Measurements from ENCODE around the gene RFC1.
"Not testable (repeated sequence)": the region's sequence is repeated elsewhere in the genome, so short reads cannot be mapped to it uniquely, and the experiment has no call there.

Gene RFC1

GRCh38 chr4:39360611-39361010 is 5.6 kb downstream of the RFC1 start:
- intact Hi-C loops (cut with DNase I); DNase-seq: not testable (repeated sequence)

- no peak for DNase-seq
Measured at GRCh38 chr4:39357002-39357401, 9.2 kb downstream of the RFC1 start.

GRCh38 chr4:39354254-39354552 is 12.0 kb downstream of the RFC1 start:
- DNase-seq, result no peak
- intact Hi-C loops (cut with DNase I), result no loop called here

More at GRCh38 chr4:39357002-39357401, 9.2 kb downstream of the RFC1 start:
- intact Hi-C loops (cut with DNase I), result no loop called here

GRCh38 chr4:39353478-39354253 is 12.5 kb downstream of the RFC1 start:
- intact Hi-C loops (cut with DNase I), result no loop called here
- no peak for DNase-seq

- DNase-seq; intact Hi-C loops (cut with DNase I): not testable (repeated sequence)
Measured at GRCh38 chr4:39353149-39353477, 13.0 kb downstream of the RFC1 start.

DNA sequence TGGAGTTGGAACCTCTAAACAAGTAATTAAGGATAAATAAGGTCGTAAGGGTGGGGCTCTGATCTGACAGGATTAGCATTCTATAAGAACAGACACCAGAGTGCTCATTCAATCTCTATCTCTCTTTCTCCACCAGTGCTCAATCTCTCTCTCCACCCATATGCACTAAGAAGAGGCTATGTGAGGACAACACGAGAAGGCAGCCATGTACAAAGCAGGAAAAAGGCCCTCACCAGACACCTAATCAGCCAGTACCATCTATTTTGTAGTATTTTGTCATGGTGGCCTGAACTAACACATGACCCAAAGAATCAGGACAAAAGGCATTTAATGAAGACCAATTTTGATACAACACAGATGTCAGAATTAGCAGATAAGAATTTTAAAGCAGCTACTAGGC is 16.8 kb downstream of the RFC1 start:
- no peak for DNase-seq
- intact Hi-C loops (cut with DNase I), result no loop called here

DNA sequence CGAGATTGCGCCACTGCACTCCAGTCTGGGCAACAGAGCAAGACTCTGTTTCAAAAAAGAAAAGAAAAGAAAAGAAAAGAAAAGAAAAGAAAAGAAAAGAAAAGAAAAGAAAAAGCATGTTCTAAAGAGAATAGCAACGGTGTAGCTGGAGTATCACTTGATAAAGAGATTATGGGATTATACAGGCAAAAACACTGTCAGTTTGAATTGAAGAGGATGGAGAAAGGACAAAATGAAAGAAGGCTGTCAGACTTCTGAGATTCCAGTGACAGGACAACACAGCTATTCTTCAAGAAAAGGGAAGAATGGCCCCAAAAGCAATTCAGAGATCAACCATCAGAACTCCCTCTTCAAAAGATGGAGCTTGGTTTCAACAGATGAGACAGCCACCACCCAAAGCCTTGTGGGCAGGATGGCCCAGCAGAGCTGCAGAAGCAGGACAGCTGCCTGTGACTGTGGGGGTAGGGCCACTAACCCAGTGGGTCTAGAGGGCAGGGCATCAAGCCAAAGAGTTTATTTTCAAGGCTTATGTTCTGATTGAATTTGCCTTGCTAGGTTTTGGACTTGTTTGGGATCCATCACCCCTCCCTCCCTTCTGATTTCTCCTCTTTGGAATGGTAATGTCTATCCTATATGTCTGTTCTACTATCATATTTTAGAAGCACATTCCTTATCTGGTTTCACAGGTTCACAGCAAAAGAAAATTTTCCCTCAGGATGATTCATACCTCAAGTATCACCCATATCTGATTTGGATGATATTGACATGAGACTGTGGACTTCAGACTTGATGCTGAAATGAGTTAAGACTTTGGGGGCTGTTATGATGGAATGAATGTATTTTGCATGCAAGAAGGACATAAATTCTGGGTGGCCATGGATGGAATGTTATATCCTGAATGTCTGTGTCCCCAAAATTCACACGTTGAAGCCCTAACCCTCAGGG is 17.5 kb downstream of the RFC1 start:
- intact Hi-C loops (cut with DNase I), result no loop called here
- DNase-seq, result no peak

GRCh38 chr4:39346856-39347519 is 19.2 kb downstream of the RFC1 start:
- intact Hi-C loops (cut with DNase I), result no loop called here
- DNase-seq, result no peak

GRCh38 chr4:39342731-39343130 is 23.4 kb downstream of the RFC1 start:
- intact Hi-C loops (cut with DNase I), result no loop called here

GRCh38 chr4:39341075-39341725 is 25.0 kb downstream of the RFC1 start:
- intact Hi-C loops (cut with DNase I), result no loop called here
- no peak for DNase-seq

More at GRCh38 chr4:39342731-39343130, 23.4 kb downstream of the RFC1 start:
- DNase-seq, result no peak

GRCh38 chr4:39339968-39340367 is 26.2 kb downstream of the RFC1 start:
- intact Hi-C loops (cut with DNase I), result no loop called here
- no peak for DNase-seq

DNA sequence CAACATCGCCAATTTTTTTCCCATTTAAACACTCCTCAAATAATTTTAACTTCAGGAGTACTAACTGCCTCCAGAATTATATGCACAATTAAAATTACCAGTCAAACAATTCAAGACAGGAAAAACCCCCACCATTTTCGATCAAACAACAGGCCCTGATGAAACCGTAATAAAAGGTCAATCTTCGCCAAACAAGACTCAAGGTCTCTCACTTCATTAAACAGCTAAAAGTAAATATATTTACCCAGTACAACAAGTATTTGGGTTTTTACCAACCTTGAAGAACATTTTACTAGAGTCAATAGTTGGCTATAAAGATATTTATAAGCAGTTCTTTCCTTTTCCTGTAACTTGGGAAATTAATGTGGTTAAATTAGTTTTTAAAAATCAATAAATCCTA is 28.3 kb downstream of the RFC1 start:
- no peak for DNase-seq
- intact Hi-C loops (cut with DNase I), result no loop called here

- intact Hi-C loops (cut with DNase I), result no loop called here
- DNase-seq, result no peak
Measured at GRCh38 chr4:39335566-39335965, 30.6 kb downstream of the RFC1 start.

DNA sequence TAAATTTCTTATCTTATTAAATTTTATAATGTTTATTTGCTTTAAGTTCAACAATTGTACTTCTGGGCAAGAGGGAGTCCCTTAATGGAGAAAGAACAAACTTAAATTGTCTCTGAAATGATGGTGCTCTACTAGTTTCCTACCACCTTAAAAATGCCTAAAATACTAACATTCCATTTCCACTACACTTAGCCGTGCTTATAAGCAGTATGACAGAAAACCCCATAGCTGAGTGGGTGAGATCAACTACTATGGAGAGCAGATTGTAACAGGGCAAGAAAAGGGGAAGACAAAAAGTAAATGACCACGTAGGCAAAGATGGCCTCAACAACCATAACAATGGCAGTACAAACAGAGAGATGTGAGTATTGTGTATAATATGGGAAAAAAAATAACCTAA is 35.0 kb downstream of the RFC1 start:
- DNase-seq, result no peak
- intact Hi-C loops (cut with DNase I), result no loop called here

DNA sequence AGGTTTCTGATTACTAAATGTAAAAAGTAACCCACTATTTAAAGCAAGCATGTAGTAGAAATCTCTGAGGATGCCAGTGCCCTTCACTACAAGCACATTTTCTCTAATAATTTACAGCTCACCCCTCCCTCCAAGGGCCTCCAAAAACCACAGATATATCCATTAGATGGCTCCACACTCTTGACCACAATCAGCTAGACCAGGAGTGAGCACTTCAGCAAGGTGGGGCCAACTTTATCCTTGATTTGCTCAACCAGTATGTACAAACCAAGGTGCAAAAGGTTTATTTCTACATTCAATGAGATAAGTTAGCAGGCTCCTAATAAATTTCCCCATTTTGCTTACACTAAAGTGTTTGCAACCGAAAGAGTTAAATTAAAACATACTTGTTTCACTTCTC is 35.8 kb downstream of the RFC1 start:
- intact Hi-C loops (cut with DNase I), result no loop called here
- DNase-seq, result no peak

DNA sequence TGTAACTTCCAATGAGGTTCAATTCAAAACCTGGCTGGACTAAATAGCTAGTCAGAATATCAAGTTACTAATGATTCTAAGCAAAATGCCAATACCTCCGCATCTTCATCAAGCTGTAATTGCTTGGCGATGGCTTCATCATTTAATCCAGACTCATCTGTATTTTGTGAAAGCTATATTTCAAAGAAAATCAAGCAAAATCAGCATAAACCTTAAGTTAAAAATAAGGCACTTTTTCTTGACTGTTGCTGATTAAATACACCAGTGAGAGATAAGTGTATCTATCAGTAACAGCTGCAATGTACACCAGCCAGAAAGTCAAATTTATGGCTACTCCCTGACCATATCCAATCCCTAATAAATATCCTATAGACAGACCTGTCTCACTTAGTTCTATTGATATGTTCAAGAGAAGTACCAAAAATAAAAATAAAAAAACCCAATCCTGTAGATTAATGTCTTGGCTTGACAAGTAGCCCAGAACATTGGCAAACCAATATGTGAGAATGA is 39.6 kb downstream of the RFC1 start:
- intact Hi-C loops (cut with DNase I), result no loop called here
- no peak for DNase-seq

GRCh38 chr4:39324897-39325613 is 41.1 kb downstream of the RFC1 start:
- intact Hi-C loops (cut with DNase I), result no loop called here
- DNase-seq, result no peak

- intact Hi-C loops (cut with DNase I), result no loop called here
- no peak for DNase-seq
Measured at GRCh38 chr4:39324446-39324845, 41.7 kb downstream of the RFC1 start.

GRCh38 chr4:39323821-39324220 is 42.3 kb downstream of the RFC1 start:
- DNase-seq, result no peak
- intact Hi-C loops (cut with DNase I), result no loop called here

All from posterior cingulate gyrus (tissue), 11 donors.